ENCODE results near the gene B4GALT5. TPM values are rescaled to one million over a fixed set of nuclear protein-coding genes. Genes with fewer than 3 reads are reported as not detected.

Gene B4GALT5
- total RNA-seq, 3 donors from 2014 or later = 52.4 to 65.1 (median 60.2) TPM

GRCh38 chr20:49656304-49656703 is 57.4 kb downstream of the B4GALT5 start:
- intact Hi-C loops (cut with DNase I, micrococcal nuclease) = no loop called here
- ATAC-seq (peak; percentile 79), DNase-seq (no peak)
- Histone ChIP-seq H3K4me3 (no peak overlapping the region), H3K36me3 (ENCODE audit: low read depth) (peaks cover 8% of the 10 kb centered on the region), H3K9me3 (no peaks in the 10 kb centered on the region), H3K4me1 (ENCODE audit: low read depth) (peaks cover 28% of the 10 kb centered on the region)
- no peak for TF ChIP-seq CTCF (IDR thresholded peaks at IDR 0.05)

- no peak overlapping the region for H3K4me3 ChIP-seq
- intact Hi-C loops (cut with DNase I, micrococcal nuclease) = no loop called here
- H3K9me3 ChIP-seq = no peaks in the 10 kb centered on the region
- no peak for ATAC-seq
- H3K36me3 ChIP-seq (ENCODE audit: low read depth) = peaks cover 8% of the 10 kb centered on the region
- TF ChIP-seq CTCF (IDR thresholded peaks at IDR 0.05) = no peak
- no peak for DNase-seq
- H3K4me1 ChIP-seq (ENCODE audit: low read depth) = peaks cover 22% of the 10 kb centered on the region
Measured at GRCh38 chr20:49653925-49654434, 59.7 kb downstream of the B4GALT5 start.

GRCh38 chr20:49649672-49650071 is 64.0 kb downstream of the B4GALT5 start:
- Histone ChIP-seq H3K36me3 (ENCODE audit: low read depth) (peaks cover 8% of the 10 kb centered on the region), H3K4me3 (no peak overlapping the region), H3K4me1 (ENCODE audit: low read depth) (no peaks in the 10 kb centered on the region), H3K9me3 (no peaks in the 10 kb centered on the region)
- DNase-seq = no peak
- no peak for TF ChIP-seq CTCF (IDR thresholded peaks at IDR 0.05)
- intact Hi-C loops (cut with DNase I, micrococcal nuclease) = no loop called here
- ATAC-seq = no peak

- H3K4me1 ChIP-seq (ENCODE audit: low read depth) = peaks cover 4% of the 10 kb centered on the region
- intact Hi-C loops (cut with DNase I, micrococcal nuclease) = no loop called here
- no peaks in the 10 kb centered on the region for H3K9me3 ChIP-seq
- TF ChIP-seq CTCF (IDR thresholded peaks at IDR 0.05) = no peak
- ATAC-seq (peak; percentile 43), DNase-seq (no peak)
- H3K4me3 ChIP-seq = no peak overlapping the region
- H3K36me3 ChIP-seq (ENCODE audit: low read depth) = no peaks in the 10 kb centered on the region
Measured at GRCh38 chr20:49647550-49647949, 66.1 kb downstream of the B4GALT5 start.

- no peak for TF ChIP-seq CTCF (IDR thresholded peaks at IDR 0.05)
- DNase-seq (no peak), ATAC-seq (no peak)
- Histone ChIP-seq H3K36me3 (ENCODE audit: low read depth) (no peaks in the 10 kb centered on the region), H3K4me3 (no peak overlapping the region), H3K9me3 (no peaks in the 10 kb centered on the region), H3K4me1 (ENCODE audit: low read depth) (peaks cover 12% of the 10 kb centered on the region)
- intact Hi-C loops (cut with DNase I, micrococcal nuclease) = no loop called here
Measured at GRCh38 chr20:49646528-49646927, 67.2 kb downstream of the B4GALT5 start.

- no peak for DNase-seq
- Histone ChIP-seq H3K4me3 (no peak overlapping the region), H3K4me1 (ENCODE audit: low read depth) (peaks cover 15% of the 10 kb centered on the region), H3K36me3 (ENCODE audit: low read depth) (no peaks in the 10 kb centered on the region), H3K9me3 (no peaks in the 10 kb centered on the region)
- ATAC-seq = no peak
- TF ChIP-seq CTCF (IDR thresholded peaks at IDR 0.05) = no peak
- intact Hi-C loops (cut with DNase I, micrococcal nuclease) = no loop called here
Measured at GRCh38 chr20:49646126-49646525, 67.6 kb downstream of the B4GALT5 start.

All from mucosa of descending colon (tissue), 3 donors.